OCI-LY3 (cell line): ENCODE measurements around the gene ANXA5.
A peak's percentile ranks its signal among the peaks of the same experiment; 100 is the strongest.

Experiments used
- H2AFZ ChIP-seq: fragments of 200-600, 300-600 bp; shearing (Covaris generic); 2 replicates; pipeline ENCODE4 v1.6.0; 2014; ENCODE audit warnings: antibody characterized with exemption, low read depth, low read length
- H3K27ac ChIP-seq: fragments of 200-600, 300-600 bp; sonication (generic); 2 replicates; pipeline ENCODE4 v1.5.1; 2014; ENCODE audit warnings: mild to moderate bottlenecking, low read length, moderate library complexity, mixed read lengths
- H3K27me3 ChIP-seq: fragments of 200-600, 300-600 bp; sonication (generic); 2 replicates; pipeline ENCODE4 v1.6.1; 2014; ENCODE audit warnings: low read depth, low read length, mixed read lengths
- H3K36me3 ChIP-seq: fragments of 200-600, 300-600 bp; sonication (generic); replicated peaks from 2 replicates; pipeline ENCODE3; 2014; ENCODE audit warnings: low read depth, low read length, mixed read lengths
- H3K4me1 ChIP-seq: fragments of 300-600, 200-600 bp; sonication (generic); 2 replicates; pipeline ENCODE4 v1.6.1; 2014; ENCODE audit warnings: low read length, mixed read lengths
- H3K4me2 ChIP-seq: fragments of 200-600, 300-600 bp; sonication (generic); 2 replicates; pipeline ENCODE4 v1.6.1; 2014; ENCODE audit warnings: low read length, mixed read lengths
- H3K4me3 ChIP-seq: fragments of 300-600, 200-600 bp; sonication (generic); 2 replicates; pipeline ENCODE4 v1.5.1; 2014; ENCODE audit warnings: antibody characterized with exemption, mild to moderate bottlenecking, low read length, moderate library complexity
- H3K79me2 ChIP-seq: fragments of 300-600, 200-600 bp; shearing (Covaris generic); 2 replicates; pipeline ENCODE4 v1.6.1; 2014; ENCODE audit warnings: mild to moderate bottlenecking, low read length, mixed read lengths
- H3K9ac ChIP-seq: fragments of 300-600, 200-600 bp; shearing (Covaris generic); 2 replicates; pipeline ENCODE4 v1.6.0; 2014; ENCODE audit warnings: mild to moderate bottlenecking, low read length, moderate library complexity
- H3K9me3 ChIP-seq: fragments of 200-600, 300-600 bp; shearing (Covaris generic); 2 replicates; pipeline ENCODE4 v1.6.1; 2014; ENCODE audit warnings: low read length, mixed read lengths; ENCODE audit not compliant: insufficient read depth
- H4K20me1 ChIP-seq: fragments of 200-600, 300-600 bp; sonication (generic); 2 replicates; pipeline ENCODE4 v1.6.1; 2016; ENCODE audit warnings: low read length, mixed read lengths; ENCODE audit not compliant: insufficient read depth
- CTCF ChIP-seq: fragments of 200-600, 300-600 bp; sonication (generic); IDR thresholded peaks from 2 replicates; pipeline ENCODE4 v1.5.1; 2014; ENCODE audit warnings: antibody characterized with exemption, low read length, low read depth
- EZH2phosphoT487 ChIP-seq: fragments of 200-600 bp; shearing (Covaris generic); IDR thresholded peaks from 2 replicates; pipeline ENCODE4 v1.6.1; 2018; ENCODE audit warnings: antibody characterized with exemption, mixed run types, low read depth

Gene ANXA5

DNA sequence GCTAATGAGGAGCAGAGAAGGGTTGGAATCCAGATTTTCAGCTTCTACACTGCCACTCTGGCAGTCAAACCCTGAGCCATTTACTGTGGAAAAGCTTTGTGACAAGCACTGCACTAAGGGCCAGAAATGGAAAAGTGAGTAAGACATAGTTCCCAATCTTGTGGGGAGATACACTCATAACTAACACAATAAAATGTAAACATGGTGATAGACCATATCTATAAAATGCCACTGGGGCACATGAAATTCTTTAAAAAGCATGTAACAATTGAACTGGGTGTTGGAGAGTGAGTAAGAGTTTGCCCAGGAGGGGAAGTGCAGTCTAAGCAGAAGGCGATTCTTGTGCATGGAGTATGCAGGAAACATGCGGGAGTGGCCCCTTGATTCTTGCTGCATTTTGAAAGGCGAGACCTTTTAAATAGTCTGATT is 32.0 kb upstream of the ANXA5 start:
- Histone ChIP-seq H3K9ac (no peak overlapping the region), H3K4me1 (peaks cover 10% of the 10 kb centered on the region), H2AFZ (no peak overlapping the region), H3K9me3 (no peaks in the 10 kb centered on the region), H3K4me2 (no peak overlapping the region), H3K27me3 (0 out of 2 replicates have a peak, but pooled peaks cover 6% of the 10 kb centered on the region), H3K4me3 (no peak overlapping the region), H3K79me2 (no peaks in the 10 kb centered on the region), H3K27ac (no peak overlapping the region), H3K36me3 (no peaks in the 10 kb centered on the region), H4K20me1 (no peaks in the 10 kb centered on the region)
- TF ChIP-seq CTCF, result no peak
- no peak for TF ChIP-seq EZH2phosphoT487

GRCh38 chr4:121728066-121728465 is 31.3 kb upstream of the ANXA5 start:
- Histone ChIP-seq H3K4me1 (peaks cover 10% of the 10 kb centered on the region), H3K9ac (no peak overlapping the region)

DNA sequence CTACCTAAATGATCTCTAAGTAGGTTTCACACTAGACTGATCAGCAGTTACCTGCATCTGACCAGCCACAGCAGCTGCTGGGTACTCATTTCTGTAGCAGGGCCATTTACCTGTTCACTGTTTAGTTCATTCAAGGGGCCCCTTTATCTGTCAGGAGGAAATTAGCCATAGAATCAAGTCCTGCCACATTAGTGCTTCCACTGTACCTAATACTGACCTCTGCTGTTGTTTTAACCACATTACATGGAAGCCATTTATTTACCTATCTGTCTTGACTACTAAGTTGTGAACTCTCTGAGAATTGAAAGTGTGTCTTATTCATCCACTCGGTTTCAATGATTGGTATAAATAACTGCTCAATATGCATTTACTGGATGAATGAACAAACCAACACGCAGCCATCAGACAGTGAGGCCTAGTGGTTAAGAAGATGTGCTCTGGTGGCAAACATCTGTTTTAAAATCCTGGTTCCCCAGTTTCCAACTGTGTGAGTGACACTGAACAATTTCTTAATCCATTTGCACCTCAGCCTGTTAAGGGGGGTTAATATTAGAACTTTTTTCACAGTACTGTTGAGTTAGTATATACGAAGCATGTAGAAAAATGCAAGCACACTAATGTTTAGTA is 30.0 kb upstream of the ANXA5 start:
- Histone ChIP-seq H3K36me3 (no peaks in the 10 kb centered on the region), H3K4me1 (peaks cover 10% of the 10 kb centered on the region), H3K27ac (no peak overlapping the region), H3K79me2 (no peaks in the 10 kb centered on the region), H3K9me3 (no peaks in the 10 kb centered on the region), H3K4me2 (peak overlapping the region; percentile 36), H4K20me1 (no peaks in the 10 kb centered on the region), H3K27me3 (no peaks in the 10 kb centered on the region), H2AFZ (peak overlapping the region; percentile 74), H3K4me3 (no peak overlapping the region), H3K9ac (no peak overlapping the region)
- TF ChIP-seq EZH2phosphoT487, result no peak
- TF ChIP-seq CTCF, result peak; percentile 75

More at GRCh38 chr4:121728066-121728465, 31.3 kb upstream of the ANXA5 start:
- no peak for TF ChIP-seq EZH2phosphoT487
- no peak for TF ChIP-seq CTCF
- H3K4me3 ChIP-seq, result no peak overlapping the region
- H3K27ac ChIP-seq, result no peak overlapping the region
- no peaks in the 10 kb centered on the region for H3K36me3 ChIP-seq
- no peak overlapping the region for H2AFZ ChIP-seq
- no peak overlapping the region for H3K4me2 ChIP-seq
- H3K9me3 ChIP-seq, result no peaks in the 10 kb centered on the region
- 0 out of 2 replicates have a peak, but pooled peaks cover 6% of the 10 kb centered on the region for H3K27me3 ChIP-seq
- no peaks in the 10 kb centered on the region for H4K20me1 ChIP-seq
- H3K79me2 ChIP-seq, result no peaks in the 10 kb centered on the region

DNA sequence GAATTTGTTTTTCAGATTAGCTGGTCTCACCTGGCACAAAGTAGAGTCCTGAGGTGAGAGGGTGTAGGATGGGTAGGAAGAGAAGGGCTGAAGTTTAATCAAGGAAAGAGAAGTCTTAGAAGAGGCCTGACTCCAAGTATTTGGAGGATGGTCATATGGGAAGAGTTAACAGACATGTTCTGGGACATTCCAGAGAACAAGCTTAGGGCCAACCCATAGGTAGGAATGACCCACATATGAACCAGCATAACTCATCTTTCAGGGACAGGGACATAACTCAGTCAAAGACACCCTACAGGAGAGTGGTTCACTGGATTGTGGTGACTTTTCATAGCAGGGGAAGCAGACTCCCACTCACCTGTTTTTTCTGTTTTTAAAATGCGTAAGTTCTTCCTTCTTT is 27.9 kb upstream of the ANXA5 start:
- no peaks in the 10 kb centered on the region for H3K36me3 ChIP-seq
- no peak overlapping the region for H3K27ac ChIP-seq
- H3K27me3 ChIP-seq, result no peaks in the 10 kb centered on the region
- H4K20me1 ChIP-seq, result no peaks in the 10 kb centered on the region
- no peak overlapping the region for H3K9ac ChIP-seq
- TF ChIP-seq EZH2phosphoT487 (no peak), CTCF (no peak)
- H2AFZ ChIP-seq, result 0 out of 2 replicates have a peak overlapping the region, but pooled peaks have one; percentile 18
- H3K79me2 ChIP-seq, result no peaks in the 10 kb centered on the region
- no peak overlapping the region for H3K4me2 ChIP-seq
- H3K4me1 ChIP-seq, result peaks cover 10% of the 10 kb centered on the region
- H3K4me3 ChIP-seq, result no peak overlapping the region
- H3K9me3 ChIP-seq, result no peaks in the 10 kb centered on the region
